ENCODE data around the gene AVPR1A. TPM values are rescaled to one million over a fixed set of nuclear protein-coding genes. Genes with fewer than 3 reads are reported as not detected.

AVPR1A gene
- total and polyA plus RNA-seq, 8 donors: 0.16 to 1.1 (median 0.55) TPM

GRCh38 chr12:63133981-63134380, 17.0 kb downstream of the AVPR1A start:
- DNase-seq (no peak), ATAC-seq (no peak), FAIRE-seq (no peak)
- WGBS, 2 donors: 90 to 95% methylated on average over 4 of the region's 4 CpGs
- intact Hi-C loops (cut with DNase I): no loop called here
- no peaks in the 10 kb centered on the region for H3K9me3 ChIP-seq
- peaks cover 0 to 4% (median 0%) of the 10 kb centered on the region in 4 donors for H3K27me3 ChIP-seq
- no peak overlapping the region for H3K4me3 ChIP-seq
- H3K27ac ChIP-seq: no peak overlapping the region
- TF ChIP-seq CTCF (IDR thresholded peaks at IDR 0.05): no peak
- H3K4me1 ChIP-seq: no peaks in the 10 kb centered on the region
- H3K36me3 ChIP-seq: no peaks in the 10 kb centered on the region

DNA sequence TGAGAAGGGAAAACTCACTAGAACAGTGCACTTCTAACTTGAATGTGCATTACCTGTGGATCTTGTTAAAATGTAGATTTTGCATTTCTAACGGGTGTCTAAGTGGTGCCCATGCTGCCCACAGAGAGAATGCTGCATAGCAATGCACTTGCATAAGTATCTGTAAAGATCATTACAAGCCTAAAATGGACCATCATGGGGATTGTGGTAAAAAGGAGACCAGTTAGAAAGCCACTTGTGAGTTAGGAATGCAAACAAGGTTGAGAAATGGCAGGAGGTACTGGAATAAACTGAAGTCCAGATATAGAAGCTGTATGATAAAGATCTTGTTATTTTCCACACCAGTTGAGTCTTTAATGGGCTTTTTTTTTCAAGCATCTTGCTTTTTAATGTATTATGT, 18.8 kb downstream of the AVPR1A start:
- DNase-seq: no peak
- Histone ChIP-seq H3K4me3 (no peak overlapping the region), H3K9me3 (no peaks in the 10 kb centered on the region), H3K27ac (no peak overlapping the region), H3K36me3 (no peaks in the 10 kb centered on the region), H3K27me3 (peaks cover 0 to 4% (median 0%) of the 10 kb centered on the region in 4 donors), H3K4me1 (no peaks in the 10 kb centered on the region)
- 82 to 87% methylated on average over 1 of the region's 1 CpG for WGBS, 2 donors
- intact Hi-C loops (cut with DNase I): no loop called here
- no peak for TF ChIP-seq CTCF (IDR thresholded peaks at IDR 0.05)
- ATAC-seq: no peak
- FAIRE-seq: no peak

DNA sequence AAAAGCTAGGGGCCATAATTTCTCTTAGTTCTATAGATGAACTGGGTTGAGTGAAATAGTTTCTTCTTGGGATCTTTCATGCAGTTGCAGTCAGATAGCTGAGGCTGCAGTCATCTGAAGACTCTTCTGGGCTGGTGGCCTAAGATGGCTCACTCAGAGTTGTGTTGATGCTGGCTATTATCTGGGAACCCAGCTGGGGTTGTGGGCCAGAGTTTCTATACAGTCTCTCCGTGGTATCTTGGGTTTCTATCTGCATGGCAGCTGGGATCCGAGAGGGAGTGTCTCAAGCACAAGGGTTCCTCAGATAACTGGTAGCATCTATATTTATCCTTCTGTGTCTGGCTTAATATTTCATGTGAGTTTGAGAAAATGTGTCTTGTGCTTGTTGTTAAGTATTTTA, 21.1 kb downstream of the AVPR1A start:
- H3K27ac ChIP-seq: no peak overlapping the region
- peaks cover 0 to 4% (median 0%) of the 10 kb centered on the region in 4 donors for H3K27me3 ChIP-seq
- DNase-seq (no peak), ATAC-seq (no peak), FAIRE-seq (no peak)
- no peaks in the 10 kb centered on the region for H3K9me3 ChIP-seq
- no peaks in the 10 kb centered on the region for H3K4me1 ChIP-seq
- no peak overlapping the region for H3K4me3 ChIP-seq
- 62% methylated on average over 2 of the region's 2 CpGs for WGBS, 2 donors
- no peak for TF ChIP-seq CTCF (IDR thresholded peaks at IDR 0.05)
- intact Hi-C loops (cut with DNase I): no loop called here
- H3K36me3 ChIP-seq: no peaks in the 10 kb centered on the region

DNA sequence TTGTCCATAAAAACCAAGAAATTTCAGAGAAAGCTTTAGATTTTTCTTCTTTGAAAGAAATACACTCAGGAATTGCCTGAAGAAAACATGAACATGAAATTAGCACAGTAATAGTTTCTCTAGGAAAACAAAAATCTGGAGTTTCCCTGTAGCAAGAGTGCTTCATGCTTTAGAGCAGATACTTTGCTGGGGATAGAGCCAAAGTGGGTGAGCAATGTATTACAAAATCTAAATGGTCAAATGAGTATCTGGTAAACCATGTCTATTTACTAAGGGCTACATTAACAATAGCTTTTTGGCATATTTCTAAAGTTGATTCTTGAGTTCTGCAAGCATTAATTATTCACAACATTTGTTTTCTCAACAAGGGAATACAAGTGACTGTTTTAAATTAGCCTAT, 26.2 kb downstream of the AVPR1A start:
- intact Hi-C loops (cut with DNase I): no loop called here
- Histone ChIP-seq H3K4me1 (no peaks in the 10 kb centered on the region), H3K27ac (no peak overlapping the region), H3K27me3 (peaks cover 0 to 4% (median 0%) of the 10 kb centered on the region in 4 donors), H3K36me3 (no peaks in the 10 kb centered on the region), H3K9me3 (no peaks in the 10 kb centered on the region), H3K4me3 (no peak overlapping the region)
- FAIRE-seq (no peak), ATAC-seq (no peak), DNase-seq (no peak)
- no peak for TF ChIP-seq CTCF (IDR thresholded peaks at IDR 0.05)

DNA sequence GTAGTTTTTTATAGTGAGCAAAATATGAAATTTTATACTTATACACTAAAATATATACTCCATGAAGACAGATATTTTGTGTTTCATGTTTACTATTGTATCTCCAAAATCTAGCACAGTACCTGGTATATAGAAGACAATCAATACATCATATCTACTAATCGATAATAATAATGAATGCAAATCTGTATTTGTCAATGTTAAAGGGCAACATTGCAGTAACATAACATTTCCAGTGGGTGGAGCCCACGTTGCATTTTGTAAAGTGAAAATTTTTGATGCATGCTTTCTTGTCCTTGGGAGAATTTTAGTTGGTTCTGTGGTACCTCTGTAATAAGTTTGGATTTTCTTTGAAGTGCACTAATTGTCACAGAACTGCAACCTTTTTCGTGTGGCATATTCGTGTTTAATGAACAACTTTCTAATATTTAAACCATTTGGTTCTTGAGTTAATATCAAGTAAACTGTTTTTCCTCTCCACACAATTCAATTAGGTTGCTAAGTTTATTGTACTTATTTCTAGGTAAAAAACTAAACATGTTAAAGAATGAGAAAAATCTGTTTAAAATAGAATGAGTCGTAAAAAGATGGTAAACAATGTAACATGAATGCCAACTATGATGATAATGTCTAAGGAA, 47.4 kb downstream of the AVPR1A start:
- no peaks in the 10 kb centered on the region for H3K36me3 ChIP-seq
- peak; percentile 39 to 73 (median 53) for TF ChIP-seq CTCF (IDR thresholded peaks at IDR 0.05)
- whole genome bisulfite sequencing, 2 donors: 4 to 5% methylated on average over 5 of the region's 5 CpGs
- H3K4me1 ChIP-seq: no peaks in the 10 kb centered on the region
- DNase-seq: no peak
- no peaks in the 10 kb centered on the region for H3K9me3 ChIP-seq
- no peaks in the 10 kb centered on the region for H3K27me3 ChIP-seq
- peak in 3 of 4 donors; percentile 44 to 52 (median 47) for ATAC-seq
- FAIRE-seq: peak; percentile 78
- intact Hi-C loops (cut with DNase I): loop anchor here in 1 of 3 donors (10.0 kb wide), 1 partner anchor 171 kb away; no protein-coding TSS in a partner anchor
- H3K27ac ChIP-seq: no peak overlapping the region
- no peak overlapping the region for H3K4me3 ChIP-seq
